Measurements from ENCODE around the gene ZFX.

ZFX gene

DNA sequence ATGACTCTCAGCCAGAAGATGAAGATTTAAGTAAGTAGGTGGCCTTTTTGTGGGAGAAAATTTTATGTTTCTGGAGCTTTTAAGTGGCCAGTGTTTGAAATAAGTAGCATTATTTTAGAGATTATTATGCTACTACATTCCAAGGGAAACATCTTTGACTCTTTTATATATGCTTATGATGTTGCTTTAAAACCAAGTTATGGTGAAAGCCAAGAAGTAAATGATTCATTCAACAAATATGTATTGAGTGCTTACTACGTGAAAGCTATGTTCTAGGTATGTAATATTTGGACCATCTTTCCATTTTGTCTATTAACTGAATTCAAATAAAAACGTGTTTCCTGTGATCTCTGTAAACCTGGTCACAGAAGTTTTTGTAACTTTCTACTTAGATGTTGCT lies 58.3 kb downstream of the ZFX start:
- DNase-seq (ENCODE audit: low read depth) = no peak
- H3K4me3 ChIP-seq (ENCODE audit: low read depth, low read length) = no peak overlapping the region
- TF ChIP-seq, protein P1, sequence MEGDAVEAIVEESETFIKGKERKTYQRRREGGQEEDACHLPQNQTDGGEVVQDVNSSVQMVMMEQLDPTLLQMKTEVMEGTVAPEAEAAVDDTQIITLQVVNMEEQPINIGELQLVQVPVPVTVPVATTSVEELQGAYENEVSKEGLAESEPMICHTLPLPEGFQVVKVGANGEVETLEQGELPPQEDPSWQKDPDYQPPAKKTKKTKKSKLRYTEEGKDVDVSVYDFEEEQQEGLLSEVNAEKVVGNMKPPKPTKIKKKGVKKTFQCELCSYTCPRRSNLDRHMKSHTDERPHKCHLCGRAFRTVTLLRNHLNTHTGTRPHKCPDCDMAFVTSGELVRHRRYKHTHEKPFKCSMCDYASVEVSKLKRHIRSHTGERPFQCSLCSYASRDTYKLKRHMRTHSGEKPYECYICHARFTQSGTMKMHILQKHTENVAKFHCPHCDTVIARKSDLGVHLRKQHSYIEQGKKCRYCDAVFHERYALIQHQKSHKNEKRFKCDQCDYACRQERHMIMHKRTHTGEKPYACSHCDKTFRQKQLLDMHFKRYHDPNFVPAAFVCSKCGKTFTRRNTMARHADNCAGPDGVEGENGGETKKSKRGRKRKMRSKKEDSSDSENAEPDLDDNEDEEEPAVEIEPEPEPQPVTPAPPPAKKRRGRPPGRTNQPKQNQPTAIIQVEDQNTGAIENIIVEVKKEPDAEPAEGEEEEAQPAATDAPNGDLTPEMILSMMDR (IDR thresholded peaks at IDR 0.05; ENCODE audit: control insufficient read depth, extremely low read depth, insufficient read depth) = no peak

DNA sequence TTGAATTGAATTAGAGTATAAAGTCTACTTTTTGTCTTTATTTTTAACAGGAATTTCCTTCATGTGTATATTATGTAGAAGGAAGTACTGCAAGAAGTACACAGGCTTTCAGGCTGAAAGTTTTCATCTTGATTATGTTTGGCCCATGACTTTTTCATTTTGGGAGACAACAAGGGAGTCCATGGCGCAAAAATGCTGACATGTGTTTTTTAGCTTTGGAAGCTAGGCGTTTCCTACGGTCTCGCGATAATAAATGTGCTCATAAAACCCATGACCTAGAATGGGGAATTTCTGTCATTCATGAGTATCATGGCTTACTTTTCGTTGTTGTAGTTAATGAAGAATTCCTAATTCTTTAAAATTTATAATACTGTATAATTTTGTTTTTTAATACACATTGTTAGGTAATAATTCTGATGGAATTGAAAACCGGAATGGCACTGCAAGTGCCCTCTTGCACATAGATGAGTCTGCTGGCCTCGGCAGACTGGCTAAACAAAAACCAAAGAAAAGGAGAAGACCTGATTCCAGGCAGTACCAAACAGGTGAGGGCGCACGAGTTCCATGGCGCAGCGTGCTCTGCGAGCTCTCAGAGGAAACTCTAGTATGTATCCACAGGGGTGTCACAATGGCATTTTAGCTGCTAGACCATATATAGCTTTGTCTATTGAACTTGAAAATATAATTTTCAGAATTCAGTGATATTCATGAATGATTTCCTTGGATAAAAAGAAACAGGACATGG lies 59.1 kb downstream of the ZFX start:
- H3K4me3 ChIP-seq (ENCODE audit: low read depth, low read length) = no peak overlapping the region
- TF ChIP-seq, protein P1 (IDR thresholded peaks at IDR 0.05; ENCODE audit: control insufficient read depth, extremely low read depth, insufficient read depth) = no peak
- no peak for DNase-seq (ENCODE audit: low read depth)

DNA sequence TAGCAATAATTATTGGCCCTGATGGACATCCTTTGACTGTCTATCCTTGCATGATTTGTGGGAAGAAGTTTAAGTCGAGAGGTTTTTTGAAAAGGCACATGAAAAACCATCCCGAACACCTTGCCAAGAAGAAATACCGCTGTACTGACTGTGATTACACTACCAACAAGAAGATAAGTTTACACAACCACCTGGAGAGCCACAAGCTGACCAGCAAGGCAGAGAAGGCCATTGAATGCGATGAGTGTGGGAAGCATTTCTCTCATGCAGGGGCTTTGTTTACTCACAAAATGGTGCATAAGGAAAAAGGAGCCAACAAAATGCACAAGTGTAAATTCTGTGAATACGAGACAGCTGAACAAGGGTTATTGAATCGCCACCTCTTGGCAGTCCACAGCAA lies 60.7 kb downstream of the ZFX start:
- DNase-seq (ENCODE audit: low read depth) = no peak
- TF ChIP-seq, protein P1 (IDR thresholded peaks at IDR 0.05; ENCODE audit: control insufficient read depth, extremely low read depth, insufficient read depth) = no peak
- H3K4me3 ChIP-seq (ENCODE audit: low read depth, low read length) = no peak overlapping the region

DNA sequence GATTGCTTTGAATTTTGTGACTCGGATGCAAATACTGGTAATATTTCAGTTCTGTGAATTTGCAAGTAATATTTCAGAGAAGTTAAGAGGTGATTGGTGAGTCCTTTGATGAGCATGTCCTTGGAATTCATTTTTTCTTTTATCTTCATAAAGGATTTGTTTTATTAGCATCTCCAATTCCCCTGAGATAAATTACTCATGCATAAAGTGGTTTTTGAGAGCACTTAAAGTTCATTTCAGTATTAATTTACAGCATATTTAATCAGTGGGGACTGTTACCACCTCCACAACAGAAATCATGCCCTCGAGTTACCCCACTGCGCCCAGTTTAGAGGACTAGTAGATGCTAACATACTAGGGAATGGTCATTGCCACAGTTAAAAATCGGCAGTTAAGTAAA lies 65.0 kb downstream of the ZFX start:
- TF ChIP-seq, protein P1 (IDR thresholded peaks at IDR 0.05; ENCODE audit: control insufficient read depth, extremely low read depth, insufficient read depth) = no peak
- no peak for DNase-seq (ENCODE audit: low read depth)
- no peak overlapping the region for H3K4me3 ChIP-seq (ENCODE audit: low read depth, low read length)

DNA sequence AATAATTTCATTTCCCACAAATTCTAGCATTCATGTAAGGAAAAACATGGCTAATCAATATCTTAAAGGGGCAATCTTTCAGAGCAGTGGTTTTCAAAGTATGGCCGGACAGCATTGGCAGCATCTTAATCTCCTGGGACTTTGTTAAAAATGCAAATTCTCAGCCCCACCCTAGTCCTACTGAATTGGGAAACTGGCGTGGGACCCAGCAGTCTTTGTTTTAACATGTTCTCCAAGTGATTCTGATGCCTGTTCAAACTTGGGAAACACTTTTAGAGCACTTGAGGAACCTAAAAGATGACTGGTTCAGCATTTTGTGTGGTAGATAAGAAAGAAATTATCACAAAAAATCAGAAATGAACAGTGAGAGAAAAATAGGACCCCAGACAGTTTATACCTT lies 65.7 kb downstream of the ZFX start:
- TF ChIP-seq, protein P1 (IDR thresholded peaks at IDR 0.05; ENCODE audit: control insufficient read depth, extremely low read depth, insufficient read depth) = no peak
- no peak for DNase-seq (ENCODE audit: low read depth)
- no peak overlapping the region for H3K4me3 ChIP-seq (ENCODE audit: low read depth, low read length)

DNA sequence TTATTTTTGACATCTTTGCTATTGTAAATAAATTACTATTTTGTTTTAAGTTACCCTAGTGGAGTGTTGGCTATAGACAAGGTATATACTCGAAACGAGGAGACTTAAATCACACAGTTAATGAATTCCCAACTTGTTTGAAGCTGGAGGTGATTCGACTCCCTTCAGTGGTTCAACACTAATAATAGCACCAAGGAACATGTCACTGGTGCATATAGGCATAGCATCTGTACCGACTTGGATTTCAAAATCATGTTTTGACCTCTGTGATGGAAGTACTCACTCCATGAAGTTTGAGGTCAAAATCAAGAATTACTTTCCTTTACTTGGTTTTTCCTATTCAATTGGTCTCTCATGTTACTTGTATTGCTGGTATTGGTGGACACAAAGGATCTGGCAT lies 66.5 kb downstream of the ZFX start:
- TF ChIP-seq, protein P1 (IDR thresholded peaks at IDR 0.05; ENCODE audit: control insufficient read depth, extremely low read depth, insufficient read depth) = no peak
- no peak overlapping the region for H3K4me3 ChIP-seq (ENCODE audit: low read depth, low read length)
- no peak for DNase-seq (ENCODE audit: low read depth)

DNA sequence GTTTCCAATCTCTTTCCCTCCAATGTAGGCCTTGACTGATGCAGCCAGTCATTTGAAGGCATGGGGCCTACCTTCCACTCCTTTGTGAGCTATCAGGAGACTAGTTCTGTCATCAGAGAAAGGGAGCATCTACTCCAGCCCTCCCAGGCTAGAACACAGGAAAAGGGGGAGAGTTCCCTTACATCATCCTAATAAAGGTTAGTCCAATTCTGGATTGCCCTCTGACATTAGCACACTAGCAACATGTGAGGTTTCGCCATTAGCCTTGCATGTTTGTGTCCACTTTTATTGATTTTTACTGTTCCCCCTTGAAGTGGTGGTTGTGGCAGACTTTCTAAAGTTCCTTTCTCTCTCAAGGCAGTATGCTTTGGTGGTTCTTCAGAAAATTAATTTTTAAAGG lies 67.3 kb downstream of the ZFX start:
- DNase-seq (ENCODE audit: low read depth) = no peak
- H3K4me3 ChIP-seq (ENCODE audit: low read depth, low read length) = no peak overlapping the region
- TF ChIP-seq, protein P1 (IDR thresholded peaks at IDR 0.05; ENCODE audit: control insufficient read depth, extremely low read depth, insufficient read depth) = no peak
